HG03103 (cell line): ENCODE results near the gene GLIS1.

ENCODE experiments used
- ATAC-seq: cut with Tn5 transposase; IDR thresholded peaks from one replicate; pipeline ENCODE4 v1.9.1; 2021; ENCODE audit warnings: low read depth; ENCODE audit not compliant: unreplicated experiment

The GLIS1 gene

DNA sequence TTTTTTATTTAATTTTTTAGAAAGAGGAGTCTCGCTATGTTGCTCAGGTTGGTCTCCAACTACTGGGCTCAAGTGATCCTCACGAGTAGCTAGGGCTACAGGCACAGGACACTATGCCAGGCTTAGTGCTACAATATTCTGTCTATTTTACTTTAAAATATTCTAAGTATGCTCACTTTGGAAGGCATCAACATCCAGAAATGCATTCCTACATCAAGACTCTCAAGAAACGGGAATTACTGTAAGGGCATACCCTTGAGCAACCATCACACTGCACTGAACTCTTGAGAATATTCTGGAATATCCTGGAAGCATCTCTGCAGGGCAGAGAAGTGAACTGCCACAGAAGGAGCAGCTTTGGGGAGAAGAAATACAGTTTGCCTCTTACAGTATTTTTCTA, 280.3 kb downstream of the GLIS1 start:
- no peak for ATAC-seq
